Testis (tissue), 2 donors: ENCODE results near the gene RNF19B.

Experiments used
- POLR2A ChIP-seq: fragments of 450-650 bp; IDR thresholded peaks from one replicate; pipeline ENCODE4 v1.6.1; 2017; ENCODE audit warnings: antibody characterized with exemption, mild to moderate bottlenecking, moderate library complexity
- TF ChIP-seq, protein P1 (sequence below), 3 experiments: fragments of 450-650 bp in 2 of 3; fragments of 200-600 bp in 1 of 3; sonication (generic) in 1 of 3; IDR thresholded peaks; one replicate each; pipeline ENCODE4 v1.5.1; 2016 to 2019; ENCODE audit warnings: antibody characterized with exemption in 3 of 3, mild to moderate bottlenecking in 2 of 3, moderate library complexity in 1 of 3

DNA sequence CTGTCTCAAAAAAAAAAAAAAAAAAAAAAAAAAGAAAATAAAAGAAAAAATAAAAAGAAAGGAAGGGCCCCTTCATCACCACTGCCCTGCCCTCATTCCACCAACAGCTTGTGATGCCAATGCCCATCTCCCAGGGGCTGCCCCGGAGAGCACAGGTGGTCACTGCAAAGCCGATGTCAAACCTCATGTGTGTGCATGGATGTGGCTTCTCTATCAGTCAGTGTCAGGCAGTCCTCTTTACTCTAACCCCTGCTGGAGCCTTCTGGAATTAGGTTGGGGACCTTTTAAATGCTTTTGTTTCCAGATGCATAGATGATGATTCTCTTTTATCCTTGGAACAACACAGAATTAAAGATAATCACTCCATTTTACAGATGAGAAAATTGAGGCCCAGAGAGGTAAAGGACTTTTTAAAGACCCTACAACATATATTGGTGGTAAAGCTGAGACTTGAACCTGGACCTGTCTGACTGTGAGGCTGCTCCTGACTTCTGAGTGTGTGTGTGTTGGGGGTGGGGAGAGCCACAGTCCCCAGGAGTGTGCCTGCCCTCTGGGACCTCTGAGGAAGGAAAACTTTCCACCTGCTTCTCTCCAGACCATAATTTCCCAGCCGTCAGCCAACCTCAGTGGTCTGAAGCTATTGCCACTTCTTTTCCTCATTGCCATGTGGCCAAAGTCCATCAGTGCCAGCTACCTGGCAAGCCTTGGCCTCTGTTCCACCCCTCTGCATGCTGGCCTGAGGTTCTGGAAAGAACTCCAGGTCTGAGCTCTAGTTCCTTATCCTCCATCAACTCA is 60.4 kb downstream of the RNF19B start:
- TF ChIP-seq POLR2A, result no peak
- TF ChIP-seq, protein P1, sequence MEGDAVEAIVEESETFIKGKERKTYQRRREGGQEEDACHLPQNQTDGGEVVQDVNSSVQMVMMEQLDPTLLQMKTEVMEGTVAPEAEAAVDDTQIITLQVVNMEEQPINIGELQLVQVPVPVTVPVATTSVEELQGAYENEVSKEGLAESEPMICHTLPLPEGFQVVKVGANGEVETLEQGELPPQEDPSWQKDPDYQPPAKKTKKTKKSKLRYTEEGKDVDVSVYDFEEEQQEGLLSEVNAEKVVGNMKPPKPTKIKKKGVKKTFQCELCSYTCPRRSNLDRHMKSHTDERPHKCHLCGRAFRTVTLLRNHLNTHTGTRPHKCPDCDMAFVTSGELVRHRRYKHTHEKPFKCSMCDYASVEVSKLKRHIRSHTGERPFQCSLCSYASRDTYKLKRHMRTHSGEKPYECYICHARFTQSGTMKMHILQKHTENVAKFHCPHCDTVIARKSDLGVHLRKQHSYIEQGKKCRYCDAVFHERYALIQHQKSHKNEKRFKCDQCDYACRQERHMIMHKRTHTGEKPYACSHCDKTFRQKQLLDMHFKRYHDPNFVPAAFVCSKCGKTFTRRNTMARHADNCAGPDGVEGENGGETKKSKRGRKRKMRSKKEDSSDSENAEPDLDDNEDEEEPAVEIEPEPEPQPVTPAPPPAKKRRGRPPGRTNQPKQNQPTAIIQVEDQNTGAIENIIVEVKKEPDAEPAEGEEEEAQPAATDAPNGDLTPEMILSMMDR (IDR thresholded peaks at IDR 0.05), result no peak
